HG03342 (cell line): ENCODE results near the gene SLC35G6.

ENCODE experiments used
- ATAC-seq: cut with Tn5 transposase; IDR thresholded peaks from one replicate; pipeline ENCODE4 v1.9.1; 2021; ENCODE audit warnings: mild to moderate bottlenecking, moderate library complexity; ENCODE audit not compliant: unreplicated experiment

SLC35G6 gene

DNA sequence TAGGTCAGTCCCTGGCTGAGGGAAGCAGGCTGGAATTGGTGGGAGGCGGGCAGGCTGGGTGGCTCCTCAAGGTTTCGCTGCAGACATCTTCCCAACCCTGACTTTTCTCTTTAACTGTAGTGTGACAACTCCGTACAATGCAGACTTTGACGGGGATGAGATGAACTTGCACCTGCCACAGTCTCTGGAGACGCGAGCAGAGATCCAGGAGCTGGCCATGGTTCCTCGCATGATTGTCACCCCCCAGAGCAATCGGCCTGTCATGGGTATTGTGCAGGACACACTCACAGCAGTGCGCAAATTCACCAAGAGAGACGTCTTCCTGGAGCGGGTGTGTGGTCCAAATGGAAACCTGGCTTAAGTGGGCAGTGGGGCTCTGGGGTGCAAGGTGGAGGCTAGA, 17.9 kb downstream of the SLC35G6 start:
- ATAC-seq, result no peak

DNA sequence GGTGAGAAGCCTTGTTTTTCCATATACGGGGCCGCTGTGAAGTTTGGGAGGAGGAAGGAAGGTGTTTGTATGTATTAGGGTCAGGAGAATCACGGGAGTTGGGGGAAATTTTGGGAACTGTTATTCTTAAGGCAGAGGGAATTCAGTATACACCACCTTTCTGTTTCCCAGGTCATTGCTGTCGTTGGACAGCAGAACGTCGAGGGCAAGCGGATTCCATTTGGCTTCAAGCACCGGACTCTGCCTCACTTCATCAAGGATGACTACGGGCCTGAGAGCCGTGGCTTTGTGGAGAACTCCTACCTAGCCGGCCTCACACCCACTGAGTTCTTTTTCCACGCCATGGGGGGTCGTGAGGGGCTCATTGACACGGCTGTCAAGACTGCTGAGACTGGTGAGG, 20.5 kb downstream of the SLC35G6 start:
- no peak for ATAC-seq

DNA sequence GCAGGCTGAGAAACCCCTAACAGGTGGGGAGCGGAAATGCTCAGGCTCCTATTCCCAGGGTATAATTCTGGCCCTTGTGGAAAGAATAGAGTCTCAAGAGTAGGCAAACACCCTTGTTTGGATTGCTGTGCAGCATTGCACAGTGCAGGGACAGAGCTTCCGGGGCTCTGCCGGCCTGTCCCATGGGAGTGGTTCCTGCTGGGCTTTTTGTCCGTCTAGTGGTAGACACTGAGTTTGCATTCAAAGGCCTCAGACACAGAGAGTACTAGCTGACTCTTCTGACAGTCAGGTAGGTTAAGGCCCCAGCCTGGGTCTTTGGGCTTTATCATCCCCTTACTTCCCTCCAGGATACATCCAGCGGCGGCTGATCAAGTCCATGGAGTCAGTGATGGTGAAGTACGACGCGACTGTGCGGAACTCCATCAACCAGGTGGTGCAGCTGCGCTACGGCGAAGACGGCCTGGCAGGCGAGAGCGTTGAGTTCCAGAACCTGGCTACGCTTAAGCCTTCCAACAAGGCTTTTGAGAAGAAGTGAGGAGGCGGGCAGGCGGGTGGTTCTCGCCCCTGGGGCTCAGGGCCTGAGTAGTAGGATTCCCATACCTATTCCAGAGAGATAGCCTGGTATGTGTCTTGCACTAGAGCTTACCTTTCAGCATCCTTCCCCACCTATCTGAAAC, 21.1 kb downstream of the SLC35G6 start:
- ATAC-seq, result no peak

DNA sequence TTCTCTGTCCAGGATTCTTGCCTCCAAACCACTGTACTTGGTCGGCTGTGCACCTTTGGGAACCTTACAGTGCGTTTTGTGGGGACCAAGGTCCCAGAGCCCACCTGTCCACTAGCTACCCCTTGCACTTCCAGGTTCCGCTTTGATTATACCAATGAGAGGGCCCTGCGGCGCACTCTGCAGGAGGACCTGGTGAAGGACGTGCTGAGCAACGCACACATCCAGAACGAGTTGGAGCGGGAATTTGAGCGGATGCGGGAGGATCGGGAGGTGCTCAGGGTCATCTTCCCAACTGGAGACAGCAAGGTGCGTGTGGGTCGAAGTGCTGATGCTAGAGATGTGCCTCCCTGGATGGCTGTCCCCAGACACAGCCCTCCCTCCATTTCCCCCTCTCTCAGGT, 21.7 kb downstream of the SLC35G6 start:
- ATAC-seq, result no peak

DNA sequence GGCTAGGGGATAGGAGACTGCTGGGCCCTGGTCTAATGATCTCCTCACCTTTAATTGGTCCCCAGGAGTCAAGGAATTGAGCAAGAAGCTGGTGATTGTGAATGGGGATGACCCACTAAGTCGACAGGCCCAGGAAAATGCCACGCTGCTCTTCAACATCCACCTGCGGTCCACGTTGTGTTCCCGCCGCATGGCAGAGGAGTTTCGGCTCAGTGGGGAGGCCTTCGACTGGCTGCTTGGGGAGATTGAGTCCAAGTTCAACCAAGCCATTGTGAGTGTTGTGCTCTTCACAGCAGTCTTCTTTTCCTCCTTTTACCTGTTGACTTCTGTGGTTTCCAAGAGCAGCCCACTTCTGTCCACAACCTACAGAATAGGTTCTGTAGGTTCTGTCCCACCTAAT, 22.3 kb downstream of the SLC35G6 start:
- ATAC-seq, result no peak

DNA sequence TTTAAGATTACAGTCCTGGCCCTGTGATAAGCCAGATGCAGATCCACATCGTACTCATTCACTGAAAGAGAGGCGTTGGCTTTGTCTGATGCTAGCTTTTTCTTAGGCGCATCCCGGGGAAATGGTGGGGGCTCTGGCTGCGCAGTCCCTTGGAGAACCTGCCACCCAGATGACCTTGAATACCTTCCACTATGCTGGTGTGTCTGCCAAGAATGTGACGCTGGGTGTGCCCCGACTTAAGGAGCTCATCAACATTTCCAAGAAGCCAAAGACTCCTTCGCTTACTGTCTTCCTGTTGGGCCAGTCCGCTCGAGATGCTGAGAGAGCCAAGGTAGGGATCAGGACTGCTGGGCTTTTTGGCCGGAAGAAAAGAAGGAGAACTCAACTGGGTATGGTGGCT, 26.9 kb downstream of the SLC35G6 start:
- no peak for ATAC-seq

DNA sequence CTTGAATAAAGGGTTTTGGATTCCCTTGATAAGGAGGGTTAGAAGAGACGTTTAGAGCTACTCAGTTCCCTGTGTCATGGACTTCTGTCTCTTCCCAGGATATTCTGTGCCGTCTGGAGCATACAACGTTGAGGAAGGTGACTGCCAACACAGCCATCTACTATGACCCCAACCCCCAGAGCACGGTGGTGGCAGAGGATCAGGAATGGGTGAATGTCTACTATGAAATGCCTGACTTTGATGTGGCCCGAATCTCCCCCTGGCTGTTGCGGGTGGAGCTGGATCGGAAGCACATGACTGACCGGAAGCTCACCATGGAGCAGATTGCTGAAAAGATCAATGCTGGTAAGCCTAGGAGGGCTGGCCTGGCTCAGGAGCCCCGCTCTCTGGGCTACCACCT, 27.6 kb downstream of the SLC35G6 start:
- ATAC-seq, result no peak

DNA sequence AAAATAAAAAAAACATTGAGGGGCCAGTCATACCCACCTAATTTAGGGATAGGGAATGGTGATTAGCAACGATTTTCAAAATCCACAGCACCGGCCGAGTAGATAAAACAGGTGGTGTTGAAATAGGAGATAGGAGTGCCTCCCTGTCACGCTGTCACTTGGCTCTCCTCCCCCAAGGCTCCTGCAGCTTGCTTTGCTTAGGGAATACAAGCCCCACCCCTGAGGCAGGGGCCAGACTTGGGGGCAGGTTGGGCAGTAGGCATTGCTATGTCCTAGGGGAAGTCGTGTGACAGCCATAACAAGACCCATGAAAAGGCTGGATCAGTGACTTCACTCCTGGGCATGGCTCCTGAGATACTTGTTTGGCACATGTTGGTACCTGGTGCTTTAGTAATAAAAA, 28.7 kb downstream of the SLC35G6 start:
- ATAC-seq, result no peak

DNA sequence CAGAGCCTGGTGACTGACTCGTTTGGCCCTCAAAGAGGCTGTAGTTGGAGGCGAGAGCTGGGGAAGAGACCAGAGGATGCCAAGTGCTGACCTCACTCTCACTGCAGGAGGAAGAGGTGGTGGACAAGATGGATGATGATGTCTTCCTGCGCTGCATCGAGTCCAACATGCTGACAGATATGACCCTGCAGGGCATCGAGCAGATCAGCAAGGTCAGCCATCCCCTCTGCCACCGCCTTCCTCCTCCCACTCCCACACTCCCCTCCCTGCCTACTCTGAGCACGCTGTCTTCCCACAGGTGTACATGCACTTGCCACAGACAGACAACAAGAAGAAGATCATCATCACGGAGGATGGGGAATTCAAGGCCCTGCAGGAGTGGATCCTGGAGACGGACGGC, 29.9 kb downstream of the SLC35G6 start:
- no peak for ATAC-seq

DNA sequence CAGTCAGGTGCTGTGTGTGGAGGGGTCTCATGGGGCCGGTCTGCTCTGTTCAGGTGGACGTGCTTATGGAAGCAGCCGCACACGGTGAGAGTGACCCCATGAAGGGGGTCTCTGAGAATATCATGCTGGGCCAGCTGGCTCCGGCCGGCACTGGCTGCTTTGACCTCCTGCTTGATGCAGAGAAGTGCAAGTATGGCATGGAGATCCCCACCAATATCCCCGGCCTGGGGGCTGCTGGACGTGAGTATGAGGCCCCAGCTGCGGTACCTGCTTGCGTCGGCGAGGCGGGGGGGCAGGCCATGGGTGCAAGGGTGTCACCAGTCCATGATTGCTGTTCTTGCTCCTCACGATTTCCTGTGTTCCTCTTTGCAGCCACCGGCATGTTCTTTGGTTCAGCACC, 30.9 kb downstream of the SLC35G6 start:
- ATAC-seq, result no peak

DNA sequence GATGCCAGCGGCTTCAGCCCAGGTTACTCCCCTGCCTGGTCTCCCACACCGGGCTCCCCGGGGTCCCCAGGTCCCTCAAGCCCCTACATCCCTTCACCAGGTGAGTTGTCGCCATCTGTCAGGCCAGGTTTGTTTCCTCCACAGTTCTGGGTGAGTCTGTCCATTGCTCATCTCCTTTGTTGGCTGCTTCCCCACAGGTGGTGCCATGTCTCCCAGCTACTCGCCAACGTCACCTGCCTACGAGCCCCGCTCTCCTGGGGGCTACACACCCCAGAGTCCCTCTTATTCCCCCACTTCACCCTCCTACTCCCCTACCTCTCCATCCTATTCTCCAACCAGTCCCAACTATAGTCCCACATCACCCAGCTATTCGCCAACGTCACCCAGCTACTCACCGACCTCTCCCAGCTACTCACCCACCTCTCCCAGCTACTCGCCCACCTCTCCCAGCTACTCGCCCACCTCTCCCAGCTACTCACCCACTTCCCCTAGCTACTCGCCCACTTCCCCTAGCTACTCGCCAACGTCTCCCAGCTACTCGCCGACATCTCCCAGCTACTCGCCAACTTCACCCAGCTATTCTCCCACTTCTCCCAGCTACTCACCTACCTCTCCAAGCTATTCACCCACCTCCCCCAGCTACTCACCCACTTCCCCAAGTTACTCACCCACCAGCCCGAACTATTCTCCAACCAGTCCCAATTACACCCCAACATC, 31.7 kb downstream of the SLC35G6 start:
- no peak for ATAC-seq

DNA sequence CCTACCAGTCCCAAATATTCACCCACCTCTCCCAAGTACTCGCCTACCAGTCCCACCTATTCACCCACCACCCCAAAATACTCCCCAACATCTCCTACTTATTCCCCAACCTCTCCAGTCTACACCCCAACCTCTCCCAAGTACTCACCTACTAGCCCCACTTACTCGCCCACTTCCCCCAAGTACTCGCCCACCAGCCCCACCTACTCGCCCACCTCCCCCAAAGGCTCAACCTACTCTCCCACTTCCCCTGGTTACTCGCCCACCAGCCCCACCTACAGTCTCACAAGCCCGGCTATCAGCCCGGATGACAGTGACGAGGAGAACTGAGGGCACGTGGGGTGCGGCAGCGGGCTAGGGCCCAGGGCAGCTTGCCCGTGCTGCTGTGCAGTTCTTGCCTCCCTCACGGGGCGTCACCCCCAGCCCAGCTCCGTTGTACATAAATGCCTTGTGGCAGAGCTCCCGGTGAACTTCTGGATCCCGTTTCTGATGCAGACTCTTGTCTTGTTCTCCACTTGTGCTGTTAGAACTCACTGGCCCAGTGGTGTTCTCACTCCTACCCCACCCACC, 32.7 kb downstream of the SLC35G6 start:
- no peak for ATAC-seq

DNA sequence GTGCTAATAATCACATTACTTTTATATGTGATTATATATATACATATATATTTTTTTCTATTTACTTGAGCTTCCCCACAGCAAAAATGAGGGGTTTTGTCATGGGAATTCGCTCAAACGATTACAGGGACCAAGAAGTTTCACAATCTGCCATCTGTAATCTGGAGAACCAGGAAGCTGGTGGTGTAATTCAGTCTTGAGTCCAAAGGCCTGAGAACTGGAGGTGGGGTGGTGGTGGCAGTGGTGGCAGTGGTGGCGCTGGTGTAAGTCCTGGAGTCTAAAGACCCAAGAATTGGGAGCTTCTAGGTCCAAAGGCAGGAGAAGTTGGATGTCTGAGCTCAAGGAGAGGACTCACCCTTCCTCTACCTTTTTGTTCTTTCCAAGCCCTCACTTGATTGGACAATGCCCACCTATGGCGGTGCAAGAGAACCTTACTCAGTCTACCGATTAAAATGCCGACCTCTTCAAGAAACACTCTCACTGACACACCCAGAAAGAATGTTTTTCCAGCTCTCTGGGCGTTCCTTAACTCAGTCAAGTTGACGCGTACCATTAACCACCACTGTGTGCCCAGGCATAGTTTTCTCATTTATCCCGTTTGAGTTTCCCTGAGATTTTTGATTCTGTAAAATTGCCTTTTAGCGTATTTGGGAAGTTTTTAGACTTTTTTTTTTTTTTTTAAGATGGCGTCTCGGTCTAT, 34.8 kb downstream of the SLC35G6 start:
- ATAC-seq, result no peak

DNA sequence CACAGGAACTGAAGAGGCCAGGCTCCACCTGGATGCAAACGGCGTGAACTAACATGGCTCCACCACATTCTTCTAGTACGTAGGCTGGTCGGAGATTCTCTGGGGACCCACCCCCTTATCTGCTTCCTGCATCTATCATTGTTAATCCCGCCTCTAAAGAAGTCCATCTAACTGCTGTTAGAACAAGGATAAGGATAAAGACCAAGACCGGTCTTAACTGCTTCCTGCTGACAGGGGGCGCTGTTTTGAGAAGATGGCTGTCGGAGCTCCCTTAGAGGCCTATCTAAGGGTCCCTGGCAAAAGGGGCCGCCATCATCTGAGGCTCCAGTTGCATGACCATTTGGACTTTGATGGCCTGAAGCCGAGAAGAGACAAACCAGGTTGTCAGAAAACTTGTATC, 41.8 kb downstream of the SLC35G6 start:
- ATAC-seq, result no peak

DNA sequence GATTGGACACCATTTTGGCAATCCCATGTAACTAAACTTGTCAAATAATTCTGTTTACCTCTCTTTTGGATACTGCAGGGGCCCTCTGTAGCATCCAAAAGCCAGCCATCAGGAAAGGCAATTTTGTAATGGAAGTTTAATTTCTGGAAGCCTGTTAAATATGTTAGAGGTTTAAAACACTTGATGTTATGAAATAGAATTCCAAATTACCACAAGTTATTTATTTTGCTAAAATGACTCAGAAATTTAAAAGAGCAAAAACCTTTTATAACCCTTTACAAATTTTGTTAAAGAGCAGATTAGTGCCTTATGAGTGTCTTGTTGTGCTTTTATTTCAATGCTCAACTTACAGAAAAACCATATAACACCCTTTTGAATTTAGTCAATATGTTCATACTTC, 47.6 kb downstream of the SLC35G6 start:
- ATAC-seq, result no peak

DNA sequence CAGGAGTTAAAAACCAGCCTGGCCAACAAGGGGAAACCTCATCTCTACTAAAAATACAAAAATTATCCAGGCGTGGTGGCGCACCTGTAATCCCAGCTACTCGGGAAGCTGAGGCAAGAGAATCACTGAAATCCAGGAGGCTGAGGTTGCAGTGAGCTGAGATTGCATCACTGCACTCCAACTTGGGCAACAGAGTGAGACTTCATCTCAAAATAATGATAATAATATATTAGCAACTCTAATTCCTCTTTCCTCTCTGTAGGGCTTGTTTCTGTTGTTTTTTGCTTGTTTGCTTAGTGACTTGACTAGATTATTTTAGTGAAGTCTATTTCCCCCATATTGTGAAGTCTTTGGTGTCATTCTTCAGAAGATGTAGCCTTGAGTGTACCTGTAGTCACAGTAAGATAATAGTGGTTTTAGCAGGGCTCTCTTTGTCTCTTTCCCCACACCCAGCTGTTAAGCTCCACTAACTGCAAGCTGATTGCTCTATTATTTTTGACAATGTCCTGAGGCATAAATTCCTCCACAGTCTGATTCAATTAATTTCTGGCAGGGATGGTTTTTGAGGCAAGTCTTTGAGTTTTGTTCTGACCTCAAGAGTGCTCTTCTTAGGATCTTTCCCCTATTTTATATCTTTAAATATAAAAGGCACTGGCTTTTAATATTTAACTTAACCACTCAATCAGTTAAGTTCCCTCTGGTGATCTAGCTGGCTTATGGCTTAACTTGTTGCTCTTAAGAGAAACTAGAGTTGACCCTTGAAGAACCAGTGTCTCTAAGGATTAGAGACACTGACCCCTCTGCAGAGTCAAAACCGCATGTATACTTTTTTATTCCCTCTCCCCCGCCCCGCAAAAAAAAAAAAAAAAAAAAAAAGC, 49.0 kb downstream of the SLC35G6 start:
- ATAC-seq, result no peak
